Activated naive CD4-positive, alpha-beta T cell treated with anti-CD3 and anti-CD28 coated beads, Interleukin-2, amount 50 U/mL, for 24 hours (primary cell): ENCODE data around the gene PTPRZ1.

Experiments
- H3K27ac Mint-ChIP-seq: one replicate; pipeline ENCODE4 v1.8.0; 2021; ENCODE audit warnings: mild to moderate bottlenecking, mixed read lengths
- H3K27me3 Mint-ChIP-seq: one replicate; pipeline ENCODE4 v1.8.0; 2021; ENCODE audit warnings: mixed read lengths
- H3K36me3 Mint-ChIP-seq: one replicate; pipeline ENCODE4 v1.8.0; 2021; ENCODE audit warnings: mixed read lengths
- H3K4me1 Mint-ChIP-seq: one replicate; pipeline ENCODE4 v1.8.0; 2021; ENCODE audit warnings: mixed read lengths
- H3K4me3 Mint-ChIP-seq: one replicate; pipeline ENCODE4 v1.8.0; 2021; ENCODE audit warnings: mild to moderate bottlenecking, mixed read lengths
- H3K9me3 Mint-ChIP-seq: one replicate; pipeline ENCODE4 v1.8.0; 2021; ENCODE audit warnings: mixed read lengths

Gene PTPRZ1

DNA sequence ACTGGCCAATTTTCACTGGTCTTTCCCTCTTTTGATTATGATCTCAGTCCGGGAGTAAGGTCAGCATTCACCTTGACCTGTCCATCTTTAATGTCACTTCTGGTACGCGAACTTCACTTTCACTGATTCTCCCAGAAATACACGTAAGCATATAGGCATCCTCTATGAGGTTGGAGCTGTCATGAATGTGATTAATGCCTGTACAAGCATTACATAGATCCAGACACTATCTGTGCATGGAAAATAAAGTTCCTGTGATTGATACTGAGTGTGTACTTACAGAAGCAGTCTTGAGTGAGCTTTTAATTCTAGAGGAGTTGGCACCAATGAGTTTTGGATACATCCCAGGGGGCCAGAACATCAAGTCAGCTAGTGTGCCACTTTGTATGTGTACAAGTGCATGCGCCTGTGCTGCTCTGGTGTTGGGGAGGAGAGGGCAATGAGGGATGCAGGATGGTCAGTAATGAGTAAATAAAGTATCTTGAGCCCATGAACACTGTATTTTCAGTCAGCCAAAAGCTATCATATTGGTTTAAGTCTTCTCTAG, 6.0 kb downstream of the PTPRZ1 start:
- H3K9me3 Mint-ChIP-seq: peaks cover 4% of the 10 kb centered on the region
- peaks cover 13% of the 10 kb centered on the region for H3K27me3 Mint-ChIP-seq
- H3K4me3 Mint-ChIP-seq: no peak overlapping the region
- no peaks in the 10 kb centered on the region for H3K4me1 Mint-ChIP-seq
- no peaks in the 10 kb centered on the region for H3K36me3 Mint-ChIP-seq
- H3K27ac Mint-ChIP-seq: no peak overlapping the region

DNA sequence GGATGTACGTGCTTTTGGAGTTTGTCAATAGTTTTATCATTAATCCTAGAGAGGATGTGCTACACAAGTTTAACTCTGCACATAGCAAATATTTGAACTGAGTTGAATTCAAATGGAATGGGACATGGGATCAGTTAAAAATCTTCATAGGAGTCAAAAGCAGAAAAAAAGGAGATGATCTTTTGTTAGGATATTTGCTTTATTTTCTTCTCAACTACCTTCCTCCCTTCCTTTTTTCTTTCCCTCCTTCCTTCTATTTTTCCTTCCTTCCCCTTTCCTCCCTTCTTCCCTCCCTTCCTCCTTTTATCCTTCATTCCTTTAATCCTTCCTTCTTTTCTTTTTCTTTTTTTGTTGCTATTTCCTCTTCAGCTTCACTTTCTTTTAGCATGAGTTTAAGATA, 6.6 kb downstream of the PTPRZ1 start:
- H3K27me3 Mint-ChIP-seq: peaks cover 7% of the 10 kb centered on the region
- no peaks in the 10 kb centered on the region for H3K4me1 Mint-ChIP-seq
- H3K36me3 Mint-ChIP-seq: no peaks in the 10 kb centered on the region
- no peak overlapping the region for H3K27ac Mint-ChIP-seq
- H3K4me3 Mint-ChIP-seq: no peak overlapping the region
- H3K9me3 Mint-ChIP-seq: peaks cover 4% of the 10 kb centered on the region

DNA sequence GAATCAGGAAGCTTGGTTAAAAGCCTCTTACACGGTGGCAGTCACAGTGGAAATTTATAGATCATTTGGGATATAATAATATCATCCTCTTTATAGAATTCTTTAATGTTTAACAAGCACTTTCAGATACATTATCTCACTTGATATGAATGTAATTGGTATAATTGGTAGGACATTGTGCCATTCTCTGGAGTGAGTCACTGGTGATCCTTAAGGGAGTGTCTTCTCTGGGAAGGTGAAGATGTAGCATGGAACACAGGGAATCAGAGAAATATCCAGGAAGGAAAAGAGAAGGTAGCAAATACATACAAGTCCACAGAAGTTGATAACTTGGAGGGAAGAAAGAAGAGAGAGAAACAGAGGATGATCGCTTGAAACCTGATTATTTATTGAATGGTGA, 9.8 kb downstream of the PTPRZ1 start:
- Mint-ChIP-seq H3K4me1 (no peaks in the 10 kb centered on the region), H3K27ac (no peak overlapping the region), H3K27me3 (no peaks in the 10 kb centered on the region), H3K4me3 (no peak overlapping the region), H3K36me3 (no peaks in the 10 kb centered on the region), H3K9me3 (peaks cover 4% of the 10 kb centered on the region)

DNA sequence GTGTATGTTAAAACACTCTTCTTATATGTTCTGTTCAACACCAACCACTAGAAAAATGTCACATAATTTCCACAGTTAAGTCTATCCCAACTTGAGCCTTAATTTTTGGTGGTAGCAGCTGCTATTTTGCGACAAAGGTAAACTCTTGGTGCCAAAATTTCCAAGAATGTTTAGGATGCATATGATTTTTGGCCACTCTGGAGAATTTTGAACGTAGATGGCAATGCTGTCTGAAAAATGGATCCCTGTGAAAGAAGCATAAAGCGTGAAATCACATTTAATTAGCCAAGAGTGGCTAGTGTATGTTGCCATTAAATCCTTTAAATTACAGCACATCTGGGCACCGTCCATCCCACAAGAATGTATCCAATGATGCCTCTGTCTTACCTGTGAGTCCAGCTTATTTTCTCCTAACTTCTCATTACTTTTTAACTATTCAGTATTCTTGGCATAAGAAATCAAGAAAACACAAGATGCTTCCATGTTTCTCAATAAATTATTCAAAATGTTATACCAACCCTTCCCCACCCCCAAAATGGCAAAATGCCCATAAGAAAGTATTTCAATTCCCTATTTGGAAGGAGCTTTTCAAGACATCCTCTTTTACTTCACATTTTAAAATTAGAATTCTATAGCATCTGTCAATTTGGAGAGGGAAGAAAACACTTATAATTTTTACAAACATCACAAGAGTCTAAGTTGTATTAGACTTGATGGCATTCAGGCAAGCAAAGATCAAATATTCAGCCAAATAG, 12.4 kb downstream of the PTPRZ1 start:
- Mint-ChIP-seq H3K36me3 (no peaks in the 10 kb centered on the region), H3K4me3 (no peak overlapping the region), H3K4me1 (no peaks in the 10 kb centered on the region), H3K27ac (no peak overlapping the region), H3K9me3 (peaks cover 4% of the 10 kb centered on the region), H3K27me3 (no peaks in the 10 kb centered on the region)

GRCh38 chr7:121887634-121888033, 14.7 kb downstream of the PTPRZ1 start:
- H3K4me3 Mint-ChIP-seq: no peak overlapping the region
- H3K4me1 Mint-ChIP-seq: no peaks in the 10 kb centered on the region
- peaks cover 4% of the 10 kb centered on the region for H3K9me3 Mint-ChIP-seq
- no peaks in the 10 kb centered on the region for H3K27me3 Mint-ChIP-seq
- H3K27ac Mint-ChIP-seq: no peak overlapping the region
- H3K36me3 Mint-ChIP-seq: no peaks in the 10 kb centered on the region

DNA sequence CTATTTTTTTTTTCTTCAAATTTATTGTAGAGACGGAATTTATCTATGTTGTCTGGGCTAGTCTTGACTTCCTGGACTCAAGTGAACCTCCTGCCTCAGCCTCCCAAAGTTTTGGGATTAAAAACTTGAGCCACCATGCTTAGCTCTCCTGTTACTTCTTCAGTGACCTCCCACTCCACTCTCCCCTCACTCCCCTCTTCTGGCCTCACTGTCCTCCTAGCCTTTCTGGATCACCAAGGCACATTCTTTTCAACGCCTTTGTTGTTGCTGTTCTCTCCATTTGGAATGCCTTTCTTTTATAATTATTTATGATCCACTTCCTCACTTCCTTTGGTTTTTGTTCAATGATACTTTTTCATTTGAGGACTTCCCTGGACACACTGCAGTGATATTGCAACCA, 17.9 kb downstream of the PTPRZ1 start:
- no peaks in the 10 kb centered on the region for H3K36me3 Mint-ChIP-seq
- H3K4me3 Mint-ChIP-seq: no peak overlapping the region
- no peak overlapping the region for H3K27ac Mint-ChIP-seq
- H3K9me3 Mint-ChIP-seq: no peaks in the 10 kb centered on the region
- H3K4me1 Mint-ChIP-seq: no peaks in the 10 kb centered on the region
- H3K27me3 Mint-ChIP-seq: no peaks in the 10 kb centered on the region

- Mint-ChIP-seq H3K4me1 (no peaks in the 10 kb centered on the region), H3K27ac (no peak overlapping the region), H3K9me3 (no peaks in the 10 kb centered on the region), H3K36me3 (no peaks in the 10 kb centered on the region), H3K4me3 (no peak overlapping the region), H3K27me3 (no peaks in the 10 kb centered on the region)
Measured at GRCh38 chr7:121891731-121892130, 18.8 kb downstream of the PTPRZ1 start.

- no peak overlapping the region for H3K27ac Mint-ChIP-seq
- H3K36me3 Mint-ChIP-seq: no peaks in the 10 kb centered on the region
- no peaks in the 10 kb centered on the region for H3K4me1 Mint-ChIP-seq
Measured at GRCh38 chr7:121901026-121901425, 28.1 kb downstream of the PTPRZ1 start.

DNA sequence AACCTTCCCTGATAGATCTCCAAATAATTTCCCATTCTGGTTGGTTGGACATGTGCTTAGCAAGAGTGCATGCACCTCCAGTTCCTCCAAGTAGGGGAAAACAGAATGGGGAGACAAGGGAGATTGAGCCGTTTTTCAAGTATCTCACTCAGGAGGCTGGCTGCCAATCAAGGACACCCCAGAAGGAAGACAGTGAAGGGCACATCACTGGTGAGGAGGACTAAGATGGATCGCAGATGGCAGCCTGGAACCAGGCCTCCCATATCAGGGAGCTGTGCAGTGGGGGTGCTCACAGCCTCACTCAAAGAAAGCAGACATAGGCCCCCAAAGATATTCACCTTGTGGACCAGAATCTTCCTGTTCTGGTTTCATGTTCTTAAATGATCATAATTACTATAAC, 31.2 kb downstream of the PTPRZ1 start:
- Mint-ChIP-seq H3K27ac (no peak overlapping the region), H3K4me3 (no peak overlapping the region), H3K36me3 (no peaks in the 10 kb centered on the region), H3K9me3 (no peaks in the 10 kb centered on the region), H3K27me3 (no peaks in the 10 kb centered on the region), H3K4me1 (no peaks in the 10 kb centered on the region)

More at GRCh38 chr7:121901026-121901425, 28.1 kb downstream of the PTPRZ1 start:
- Mint-ChIP-seq H3K4me3 (no peak overlapping the region), H3K9me3 (no peaks in the 10 kb centered on the region), H3K27me3 (no peaks in the 10 kb centered on the region)

GRCh38 chr7:121908042-121908441, 35.1 kb downstream of the PTPRZ1 start:
- no peaks in the 10 kb centered on the region for H3K36me3 Mint-ChIP-seq
- no peaks in the 10 kb centered on the region for H3K4me1 Mint-ChIP-seq
- no peak overlapping the region for H3K4me3 Mint-ChIP-seq
- H3K27ac Mint-ChIP-seq: no peak overlapping the region
- H3K27me3 Mint-ChIP-seq: no peaks in the 10 kb centered on the region
- no peaks in the 10 kb centered on the region for H3K9me3 Mint-ChIP-seq

DNA sequence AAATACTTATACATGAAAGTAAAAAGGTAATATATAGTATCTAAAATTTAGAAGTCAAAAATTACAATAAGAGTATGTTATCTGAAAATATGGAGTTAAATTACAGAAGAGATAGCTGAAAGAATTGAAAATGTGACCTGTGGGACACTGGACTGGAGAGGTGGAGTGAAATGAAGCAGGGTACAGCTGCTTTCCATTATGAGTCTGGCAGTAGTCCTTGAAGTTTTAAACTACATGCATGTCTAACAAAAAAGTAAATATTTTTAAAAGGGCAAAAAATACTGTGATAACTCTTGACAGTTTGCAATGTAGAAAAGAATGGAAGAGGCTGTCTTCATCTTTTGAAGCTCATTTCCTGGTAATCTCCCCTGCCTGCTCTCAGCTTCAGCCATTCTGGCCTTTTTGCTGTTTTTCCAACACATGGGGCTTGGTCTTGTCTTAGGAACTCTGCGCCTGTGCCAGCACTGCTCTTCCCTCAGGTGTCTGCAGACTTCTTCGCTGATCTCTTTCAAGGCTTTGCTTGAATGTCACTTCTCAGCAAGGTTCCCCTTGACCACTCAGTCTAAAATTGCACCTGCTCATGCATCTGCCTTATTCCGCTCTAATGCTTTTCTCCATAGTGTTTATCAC, 36.9 kb downstream of the PTPRZ1 start:
- Mint-ChIP-seq H3K36me3 (no peaks in the 10 kb centered on the region), H3K4me3 (no peak overlapping the region), H3K4me1 (no peaks in the 10 kb centered on the region), H3K27me3 (no peaks in the 10 kb centered on the region), H3K9me3 (no peaks in the 10 kb centered on the region), H3K27ac (no peak overlapping the region)

DNA sequence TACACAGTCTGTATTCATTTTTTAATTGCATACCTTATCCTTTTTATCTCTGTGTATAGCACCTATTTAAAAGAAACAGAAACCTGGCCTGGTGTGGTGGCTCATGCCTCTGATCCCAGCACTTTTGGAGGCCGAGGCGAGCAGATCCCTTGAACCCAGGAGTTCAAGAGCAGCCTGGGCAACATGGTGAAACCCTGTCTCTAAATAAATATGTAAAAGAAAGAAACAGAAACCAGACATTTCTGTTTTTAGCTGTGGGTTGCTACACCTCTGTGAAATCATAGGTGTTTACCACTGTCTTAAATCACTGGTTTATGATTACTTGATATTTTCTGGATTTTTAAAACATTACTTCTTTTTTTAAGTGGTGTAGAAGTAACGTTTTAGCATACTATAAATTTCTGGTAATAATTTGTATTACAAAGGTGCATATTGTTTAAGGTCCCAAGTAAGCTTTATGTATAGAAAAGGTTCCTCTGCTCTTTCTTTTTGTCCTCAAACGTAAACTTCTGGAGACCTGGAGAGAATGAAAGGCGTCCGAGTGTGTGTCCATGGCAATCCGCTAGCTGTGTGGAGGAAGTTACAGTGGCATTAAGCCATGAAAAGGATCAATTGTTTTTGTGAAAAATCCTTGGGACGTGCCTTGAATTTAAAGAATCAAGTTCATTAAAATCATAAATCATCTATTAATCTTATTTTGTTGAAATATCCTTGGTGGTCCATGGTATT, 41.1 kb downstream of the PTPRZ1 start:
- Mint-ChIP-seq H3K4me1 (no peaks in the 10 kb centered on the region), H3K9me3 (no peaks in the 10 kb centered on the region), H3K27ac (no peak overlapping the region), H3K27me3 (no peaks in the 10 kb centered on the region), H3K4me3 (no peak overlapping the region), H3K36me3 (no peaks in the 10 kb centered on the region)

DNA sequence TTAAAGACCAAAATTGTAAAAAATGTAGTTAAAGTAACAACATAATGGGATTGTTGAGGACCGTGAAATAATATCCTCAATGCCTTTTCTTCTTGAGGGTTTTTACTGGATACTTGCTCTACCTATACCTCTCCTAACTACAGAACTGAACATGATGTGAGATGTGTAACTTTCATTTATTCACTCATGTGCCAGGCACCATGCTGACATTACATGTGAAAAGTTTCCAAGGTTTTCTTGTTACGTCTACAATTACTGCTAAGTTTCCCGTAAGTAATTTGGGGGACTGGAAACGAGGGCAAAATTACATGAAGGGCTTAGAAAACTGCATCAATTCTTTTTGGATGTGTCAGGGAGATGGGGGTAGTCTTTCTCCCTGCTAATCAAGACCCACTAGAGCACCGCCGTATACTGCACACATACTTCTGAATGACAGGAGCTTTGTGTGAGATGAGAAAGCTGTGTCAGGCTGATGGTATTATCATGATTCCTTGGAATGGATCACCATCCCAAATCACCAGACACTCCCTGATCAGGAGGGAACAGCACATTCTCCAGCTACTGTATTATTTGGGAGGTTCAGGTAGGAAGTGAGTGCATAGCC, 41.8 kb downstream of the PTPRZ1 start:
- no peaks in the 10 kb centered on the region for H3K36me3 Mint-ChIP-seq
- H3K9me3 Mint-ChIP-seq: no peaks in the 10 kb centered on the region
- no peaks in the 10 kb centered on the region for H3K4me1 Mint-ChIP-seq
- no peak overlapping the region for H3K4me3 Mint-ChIP-seq
- H3K27me3 Mint-ChIP-seq: no peaks in the 10 kb centered on the region
- H3K27ac Mint-ChIP-seq: no peak overlapping the region

DNA sequence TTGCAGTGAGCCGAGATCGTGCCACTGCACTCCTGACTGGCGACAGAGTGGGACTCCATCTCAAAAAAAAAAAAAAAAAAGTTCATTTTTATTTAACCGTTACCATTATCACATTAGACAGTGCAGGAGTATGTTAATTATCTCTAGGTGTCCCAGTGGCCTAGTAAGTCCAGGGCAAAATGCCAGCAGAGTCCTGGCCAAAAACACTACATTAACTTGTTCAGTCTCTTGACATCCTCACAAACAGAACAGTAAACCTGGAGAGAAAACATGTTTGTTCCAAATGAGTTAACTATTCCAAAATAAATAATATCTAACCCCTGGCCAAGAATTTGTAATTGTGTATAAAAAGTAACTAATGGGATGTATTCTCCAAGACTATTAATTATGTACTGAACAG, 43.2 kb downstream of the PTPRZ1 start:
- Mint-ChIP-seq H3K27ac (no peak overlapping the region), H3K36me3 (no peaks in the 10 kb centered on the region), H3K4me1 (no peaks in the 10 kb centered on the region), H3K9me3 (no peaks in the 10 kb centered on the region), H3K4me3 (no peak overlapping the region), H3K27me3 (no peaks in the 10 kb centered on the region)

DNA sequence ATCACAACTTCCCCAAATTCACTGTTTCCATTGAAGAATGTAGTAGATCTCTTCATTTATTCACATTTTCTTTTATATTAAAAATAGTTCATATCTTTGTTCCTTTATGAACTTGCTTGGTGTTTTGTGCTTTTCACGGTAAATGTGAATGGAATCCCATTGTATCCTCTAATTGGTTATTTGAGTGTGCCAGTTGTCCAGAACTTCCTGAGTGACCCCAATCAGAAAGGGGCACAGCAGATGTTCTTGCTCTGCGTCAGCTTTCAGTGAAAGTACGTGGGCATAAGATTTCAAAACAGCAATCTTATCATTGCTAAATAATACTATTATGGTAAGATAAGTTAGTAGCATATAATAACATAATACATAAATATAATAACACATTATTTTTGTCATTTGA, 47.0 kb downstream of the PTPRZ1 start:
- H3K9me3 Mint-ChIP-seq: peaks cover 7% of the 10 kb centered on the region
- no peaks in the 10 kb centered on the region for H3K4me1 Mint-ChIP-seq
- no peak overlapping the region for H3K4me3 Mint-ChIP-seq
- H3K36me3 Mint-ChIP-seq: no peaks in the 10 kb centered on the region
- no peaks in the 10 kb centered on the region for H3K27me3 Mint-ChIP-seq
- no peak overlapping the region for H3K27ac Mint-ChIP-seq
